Measurements from ENCODE around the gene CEACAM16.

DNA sequence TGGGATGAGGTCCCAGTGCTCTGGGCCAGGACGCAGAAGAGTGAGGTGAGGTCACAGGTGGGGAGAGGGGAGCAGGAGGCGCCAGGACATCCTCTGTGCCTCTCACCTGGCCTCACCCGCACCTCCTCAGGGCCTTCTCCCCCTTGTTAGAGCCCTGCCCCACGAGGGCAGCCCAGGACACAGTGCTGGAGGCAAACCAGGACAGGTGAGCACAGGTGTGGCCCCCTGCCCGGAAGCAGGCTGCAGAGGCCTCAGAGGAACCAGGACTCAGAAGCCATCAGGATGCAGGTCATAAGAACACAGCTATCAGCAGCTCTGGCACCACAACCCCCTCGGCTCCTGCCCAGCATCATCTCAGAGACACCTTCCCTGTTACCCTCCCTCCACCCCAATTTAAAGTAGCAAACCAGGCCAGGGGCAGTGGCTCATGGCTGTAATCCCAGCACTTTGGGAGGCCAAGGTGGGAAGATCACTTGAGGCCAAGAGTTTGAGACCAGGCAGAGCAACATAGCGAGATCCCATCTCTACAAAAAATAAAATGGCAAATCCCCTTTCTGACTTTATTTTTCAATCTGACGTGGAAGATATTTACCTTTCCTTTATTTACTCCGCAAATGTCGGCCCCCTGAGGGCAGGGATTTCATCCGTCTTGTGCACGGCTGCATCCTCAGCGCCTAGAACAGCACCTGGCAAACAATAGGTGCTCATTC is at the start of gene CEACAM16:
- TF ChIP-seq, protein P1, sequence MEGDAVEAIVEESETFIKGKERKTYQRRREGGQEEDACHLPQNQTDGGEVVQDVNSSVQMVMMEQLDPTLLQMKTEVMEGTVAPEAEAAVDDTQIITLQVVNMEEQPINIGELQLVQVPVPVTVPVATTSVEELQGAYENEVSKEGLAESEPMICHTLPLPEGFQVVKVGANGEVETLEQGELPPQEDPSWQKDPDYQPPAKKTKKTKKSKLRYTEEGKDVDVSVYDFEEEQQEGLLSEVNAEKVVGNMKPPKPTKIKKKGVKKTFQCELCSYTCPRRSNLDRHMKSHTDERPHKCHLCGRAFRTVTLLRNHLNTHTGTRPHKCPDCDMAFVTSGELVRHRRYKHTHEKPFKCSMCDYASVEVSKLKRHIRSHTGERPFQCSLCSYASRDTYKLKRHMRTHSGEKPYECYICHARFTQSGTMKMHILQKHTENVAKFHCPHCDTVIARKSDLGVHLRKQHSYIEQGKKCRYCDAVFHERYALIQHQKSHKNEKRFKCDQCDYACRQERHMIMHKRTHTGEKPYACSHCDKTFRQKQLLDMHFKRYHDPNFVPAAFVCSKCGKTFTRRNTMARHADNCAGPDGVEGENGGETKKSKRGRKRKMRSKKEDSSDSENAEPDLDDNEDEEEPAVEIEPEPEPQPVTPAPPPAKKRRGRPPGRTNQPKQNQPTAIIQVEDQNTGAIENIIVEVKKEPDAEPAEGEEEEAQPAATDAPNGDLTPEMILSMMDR (conservative IDR thresholded peaks at IDR 0.05; ENCODE audit: low read depth, low read length) = no peak
- TF ChIP-seq EZH2 (IDR thresholded peaks at IDR 0.05; ENCODE audit: low read length, unreplicated experiment) (no peak), EZH2phosphoT487 (IDR thresholded peaks at IDR 0.05; ENCODE audit: borderline replicate concordance, low read length) (no peak)

All from PC-3 (cell line).